ENCODE data around the gene SMCHD1. TPM values are rescaled to one million over a fixed set of nuclear protein-coding genes. Genes with fewer than 3 reads are reported as not detected.

SMCHD1 gene
- polyA plus RNA-seq, 2 of the 4 experiments (the other 2 are of a cell fraction), result 15.5 to 25.5 TPM

- H3K9me3 ChIP-seq, result no peaks in the 10 kb centered on the region
- ATAC-seq, result no peak
- TF ChIP-seq ZC3H11A (IDR thresholded peaks at IDR 0.05) (no peak), NFE2L2 (conservative IDR thresholded peaks at IDR 0.05; ENCODE audit: low read length) (no peak), HEYL (CRISPR knock-in tag; IDR thresholded peaks at IDR 0.05) (no peak), PHF8 (IDR thresholded peaks at IDR 0.05; ENCODE audit: borderline replicate concordance, low read depth) (no peak), MAZ (IDR thresholded peaks at IDR 0.05; ENCODE audit: borderline replicate concordance, low read depth, low read length) (no peak), MAFK (IDR thresholded peaks at IDR 0.05; ENCODE audit: partially characterized antibody) (no peak), BHLHE40 (IDR thresholded peaks at IDR 0.05; ENCODE audit: low read depth, low read length) (no peak), ZFP36 (IDR thresholded peaks at IDR 0.05; ENCODE audit: borderline replicate concordance, partially characterized antibody) (no peak), EHF (CRISPR knock-in tag; IDR thresholded peaks at IDR 0.05) (no peak), BCL3 (IDR thresholded peaks at IDR 0.05) (no peak), KDM1A (IDR thresholded peaks at IDR 0.05; ENCODE audit: low read depth) (no peak)
- H3K27ac ChIP-seq, result peak overlapping the region; percentile 48 to 69; a peak in 4 of 6 replicates
- peaks cover 6% of the 10 kb centered on the region; the same call in 1 of the 3 replicates for H3K4me1 ChIP-seq
- ChIA-PET CTCF (no interaction called here), POLR2A (no interaction called here)
- no peak overlapping the region for H3K4me2 ChIP-seq
- 91% methylated on average over 6 of the region's 6 CpGs for WGBS (ENCODE audit: missing lambda C conversion rate)
- DNase-seq (ENCODE audit: low read depth in 1 of 2, low spot score in 1 of 2), result no peak
- FAIRE-seq, result no peak
- H3K4me3 ChIP-seq, result no peak overlapping the region
Measured at GRCh38 chr18:2706903-2707302, 51.4 kb downstream of the SMCHD1 start.

- 92% methylated on average over 2 of the region's 2 CpGs for WGBS (ENCODE audit: missing lambda C conversion rate)
- no peaks in the 10 kb centered on the region for H3K9me3 ChIP-seq
- no peak overlapping the region for H3K4me3 ChIP-seq
- no peak for TF ChIP-seq BCL3 (IDR thresholded peaks at IDR 0.05)
- peak; percentile 44 for TF ChIP-seq MAFK (IDR thresholded peaks at IDR 0.05; ENCODE audit: partially characterized antibody)
- CTCF ChIA-PET, result no interaction called here
- DNase-seq (ENCODE audit: low read depth in 1 of 2, low spot score in 1 of 2) (no peak), FAIRE-seq (no peak), ATAC-seq (no peak)
- no peak overlapping the region for H3K4me2 ChIP-seq
- no peak overlapping the region for H3K27ac ChIP-seq
- POLR2A ChIA-PET, result no interaction called here
- peaks cover 6% of the 10 kb centered on the region; the same call in 1 of the 3 replicates for H3K4me1 ChIP-seq
Measured at GRCh38 chr18:2707551-2708168, 52.1 kb downstream of the SMCHD1 start.

DNA sequence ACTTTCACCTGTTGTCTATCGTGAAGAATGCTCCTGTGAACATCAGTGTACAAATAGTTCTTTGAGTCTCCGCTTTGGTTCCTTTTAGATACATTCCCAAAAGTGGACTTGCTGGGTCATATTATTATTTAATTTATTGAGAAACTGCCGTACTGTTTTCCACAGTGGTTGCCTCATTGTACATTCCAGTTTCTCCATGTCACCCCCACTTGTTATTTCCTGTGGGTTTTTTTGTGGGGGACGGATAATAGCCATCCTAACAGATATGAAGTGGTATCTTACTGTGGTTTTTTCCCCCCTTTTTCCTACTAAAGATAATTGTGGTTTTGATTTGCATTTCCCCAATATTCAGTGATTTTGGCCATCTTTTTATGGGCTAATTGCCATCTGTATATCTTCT is 53.8 kb downstream of the SMCHD1 start:
- DNase-seq (ENCODE audit: low read depth in 1 of 2, low spot score in 1 of 2) (no peak), ATAC-seq (no peak), FAIRE-seq (no peak)
- no peak overlapping the region for H3K27ac ChIP-seq
- H3K9me3 ChIP-seq, result no peaks in the 10 kb centered on the region
- peaks cover 6% of the 10 kb centered on the region; the same call in 1 of the 3 replicates for H3K4me1 ChIP-seq
- H3K4me3 ChIP-seq, result no peak overlapping the region
- ChIA-PET CTCF (no interaction called here), POLR2A (no interaction called here)
- TF ChIP-seq NFE2L2 (conservative IDR thresholded peaks at IDR 0.05; ENCODE audit: low read length) (no peak), CTCF (IDR thresholded peaks at IDR 0.05) (no peak), HEYL (CRISPR knock-in tag; IDR thresholded peaks at IDR 0.05) (no peak), JUN (IDR thresholded peaks at IDR 0.05) (no peak), TP53 (CRISPR knock-in tag; IDR thresholded peaks at IDR 0.05) (no peak), ESRRA (IDR thresholded peaks at IDR 0.05; ENCODE audit: borderline replicate concordance, low read length) (no peak), FOSL2 (IDR thresholded peaks at IDR 0.05) (no peak), FOSL2 (CRISPR knock-in tag; IDR thresholded peaks at IDR 0.05) (no peak), RFX5 (IDR thresholded peaks at IDR 0.05) (no peak), FOXS1 (CRISPR knock-in tag; IDR thresholded peaks at IDR 0.05) (no peak), CHD2 (IDR thresholded peaks at IDR 0.05; ENCODE audit: low read length, partially characterized antibody) (no peak), ZNF302 (CRISPR knock-in tag; IDR thresholded peaks at IDR 0.05) (no peak), ATOH8 (CRISPR knock-in tag; IDR thresholded peaks at IDR 0.05; ENCODE audit: low read depth) (no peak), JUNB (IDR thresholded peaks at IDR 0.05) (no peak), USF2 (IDR thresholded peaks at IDR 0.05) (no peak), CEBPB (IDR thresholded peaks at IDR 0.05) (no peak), HOXB13 (CRISPR knock-in tag; IDR thresholded peaks at IDR 0.05; ENCODE audit: low read depth) (no peak), EHMT2 (IDR thresholded peaks at IDR 0.05; ENCODE audit: low read depth) (no peak)
- TF ChIP-seq, protein P1, sequence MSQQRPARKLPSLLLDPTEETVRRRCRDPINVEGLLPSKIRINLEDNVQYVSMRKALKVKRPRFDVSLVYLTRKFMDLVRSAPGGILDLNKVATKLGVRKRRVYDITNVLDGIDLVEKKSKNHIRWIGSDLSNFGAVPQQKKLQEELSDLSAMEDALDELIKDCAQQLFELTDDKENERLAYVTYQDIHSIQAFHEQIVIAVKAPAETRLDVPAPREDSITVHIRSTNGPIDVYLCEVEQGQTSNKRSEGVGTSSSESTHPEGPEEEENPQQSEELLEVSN (IDR thresholded peaks at IDR 0.05; ENCODE audit: borderline replicate concordance, low read depth), result no peak
- 71% methylated on average over 4 of the region's 4 CpGs for WGBS (ENCODE audit: missing lambda C conversion rate)
- H3K4me2 ChIP-seq, result no peak overlapping the region

Measured in A549 (cell line).